ENCODE results near the gene MYO7B. TPM values are rescaled to one million over a fixed set of nuclear protein-coding genes. Genes with fewer than 3 reads are reported as not detected.

The MYO7B gene
- total and polyA plus RNA-seq, 9 of the 15 experiments (the other 6 are each of a cell fraction or from before 2014, with no cell fraction given) = 0.08 TPM; not detected in 8

DNA sequence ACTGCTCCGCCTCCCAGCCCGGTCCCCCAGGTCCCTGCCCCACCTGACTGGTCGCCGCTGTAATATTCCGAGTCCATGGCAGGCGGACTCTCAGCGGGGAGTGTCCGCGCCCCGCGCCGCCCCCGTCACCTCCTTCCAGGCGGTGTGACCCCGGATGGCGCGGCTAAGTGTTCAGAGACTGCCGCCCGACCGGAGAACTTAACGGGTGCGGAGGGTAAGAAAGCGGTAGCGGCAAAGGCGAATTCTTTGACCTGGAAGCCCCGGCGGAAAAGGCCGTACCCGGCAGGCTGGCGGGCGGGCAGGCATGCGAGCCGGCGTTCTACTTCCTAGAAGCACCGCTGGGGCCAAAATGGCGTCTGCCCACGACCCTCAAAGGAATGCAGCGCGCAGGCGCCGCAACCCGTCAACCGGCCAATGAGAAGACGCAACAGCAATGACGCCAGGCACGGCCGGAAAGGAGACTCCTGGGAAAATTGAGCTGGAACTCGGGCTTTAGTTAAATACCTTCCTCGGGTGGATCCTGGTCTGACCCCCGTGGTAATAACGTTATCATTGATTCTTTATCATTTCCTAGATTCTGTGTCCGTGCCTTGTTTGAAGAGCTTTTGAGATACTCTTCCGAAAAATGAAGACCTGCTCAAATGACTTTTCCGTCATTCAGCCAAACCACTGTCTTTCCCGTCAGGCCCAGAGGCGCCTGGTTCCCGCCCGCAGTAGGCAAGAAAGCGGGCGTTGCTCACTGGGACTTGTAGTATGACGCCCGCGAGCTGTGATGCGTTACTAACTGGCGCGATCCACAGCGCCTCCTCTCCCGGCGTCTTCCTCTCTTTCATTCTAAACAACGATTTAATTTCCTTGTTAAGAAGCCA, 9.1 kb upstream of the MYO7B start, which contains the start of gene IWS1 (continued):
- TF ChIP-seq PRMT5 (CRISPR knock-in tag; IDR thresholded peaks at IDR 0.05) = 0 out of 2 replicates have a peak, but pooled peaks have one; percentile 67
- 0 out of 2 replicates have a peak, but pooled peaks have one; percentile 30 for TF ChIP-seq HDAC2 (IDR thresholded peaks at IDR 0.05)
- no peak for TF ChIP-seq ZNF57 (CRISPR knock-in tag; IDR thresholded peaks at IDR 0.05)
- TF ChIP-seq KLF13 (tag; IDR thresholded peaks at IDR 0.05; ENCODE audit: borderline replicate concordance, low read depth) = peak; percentile 38; the same call in 1 of the 2 replicates
- 0 out of 2 replicates have a peak, but pooled peaks have one; percentile 9 for TF ChIP-seq CHD2 (IDR thresholded peaks at IDR 0.05; ENCODE audit: low read depth, low read length)
- TF ChIP-seq, protein P1, sequence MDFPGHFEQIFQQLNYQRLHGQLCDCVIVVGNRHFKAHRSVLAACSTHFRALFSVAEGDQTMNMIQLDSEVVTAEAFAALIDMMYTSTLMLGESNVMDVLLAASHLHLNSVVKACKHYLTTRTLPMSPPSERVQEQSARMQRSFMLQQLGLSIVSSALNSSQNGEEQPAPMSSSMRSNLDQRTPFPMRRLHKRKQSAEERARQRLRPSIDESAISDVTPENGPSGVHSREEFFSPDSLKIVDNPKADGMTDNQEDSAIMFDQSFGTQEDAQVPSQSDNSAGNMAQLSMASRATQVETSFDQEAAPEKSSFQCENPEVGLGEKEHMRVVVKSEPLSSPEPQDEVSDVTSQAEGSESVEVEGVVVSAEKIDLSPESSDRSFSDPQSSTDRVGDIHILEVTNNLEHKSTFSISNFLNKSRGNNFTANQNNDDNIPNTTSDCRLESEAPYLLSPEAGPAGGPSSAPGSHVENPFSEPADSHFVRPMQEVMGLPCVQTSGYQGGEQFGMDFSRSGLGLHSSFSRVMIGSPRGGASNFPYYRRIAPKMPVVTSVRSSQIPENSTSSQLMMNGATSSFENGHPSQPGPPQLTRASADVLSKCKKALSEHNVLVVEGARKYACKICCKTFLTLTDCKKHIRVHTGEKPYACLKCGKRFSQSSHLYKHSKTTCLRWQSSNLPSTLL (IDR thresholded peaks at IDR 0.05) = no peak
- TF ChIP-seq KLF6 (CRISPR knock-in tag; IDR thresholded peaks at IDR 0.05; ENCODE audit: borderline replicate concordance) = peak; percentile 23; the same call in 1 of the 2 replicates
- TF ChIP-seq RBM25 (IDR thresholded peaks at IDR 0.05; ENCODE audit: low read depth, low read length, severe bottlenecking) = no peak
- no peak for TF ChIP-seq RBM15 (IDR thresholded peaks at IDR 0.05; ENCODE audit: insufficient read depth, low read length)
- TF ChIP-seq NFRKB (IDR thresholded peaks at IDR 0.05; ENCODE audit: low read depth) = peak; percentile 80
- TF ChIP-seq, protein P2, sequence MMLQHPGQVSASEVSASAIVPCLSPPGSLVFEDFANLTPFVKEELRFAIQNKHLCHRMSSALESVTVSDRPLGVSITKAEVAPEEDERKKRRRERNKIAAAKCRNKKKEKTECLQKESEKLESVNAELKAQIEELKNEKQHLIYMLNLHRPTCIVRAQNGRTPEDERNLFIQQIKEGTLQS (IDR thresholded peaks at IDR 0.05) = no peak
- TF ChIP-seq, protein P2 (CRISPR knock-in tag; conservative IDR thresholded peaks at IDR 0.05) = peak; percentile 84
- TF ChIP-seq NRF1 (conservative IDR thresholded peaks at IDR 0.05 in 1 of 2, IDR thresholded peaks at IDR 0.05 in 1 of 2) = peak; percentile 95
- no peak for TF ChIP-seq ZNF124 (CRISPR knock-in tag; IDR thresholded peaks at IDR 0.05)
- TF ChIP-seq PTRF (tag; IDR thresholded peaks at IDR 0.05) = no peak
- TF ChIP-seq LARP7 (IDR thresholded peaks at IDR 0.05) = no peak
- TF ChIP-seq ATF7 (IDR thresholded peaks at IDR 0.05) = peak; percentile 89
- TF ChIP-seq MAFK (IDR thresholded peaks at IDR 0.05; ENCODE audit: low read length) = no peak
- TF ChIP-seq ZNF354B (CRISPR knock-in tag; IDR thresholded peaks at IDR 0.05) = no peak
- TF ChIP-seq PHF8 (IDR thresholded peaks at IDR 0.05; ENCODE audit: borderline replicate concordance, low read length) = peak; percentile 93
- TF ChIP-seq, protein P3, sequence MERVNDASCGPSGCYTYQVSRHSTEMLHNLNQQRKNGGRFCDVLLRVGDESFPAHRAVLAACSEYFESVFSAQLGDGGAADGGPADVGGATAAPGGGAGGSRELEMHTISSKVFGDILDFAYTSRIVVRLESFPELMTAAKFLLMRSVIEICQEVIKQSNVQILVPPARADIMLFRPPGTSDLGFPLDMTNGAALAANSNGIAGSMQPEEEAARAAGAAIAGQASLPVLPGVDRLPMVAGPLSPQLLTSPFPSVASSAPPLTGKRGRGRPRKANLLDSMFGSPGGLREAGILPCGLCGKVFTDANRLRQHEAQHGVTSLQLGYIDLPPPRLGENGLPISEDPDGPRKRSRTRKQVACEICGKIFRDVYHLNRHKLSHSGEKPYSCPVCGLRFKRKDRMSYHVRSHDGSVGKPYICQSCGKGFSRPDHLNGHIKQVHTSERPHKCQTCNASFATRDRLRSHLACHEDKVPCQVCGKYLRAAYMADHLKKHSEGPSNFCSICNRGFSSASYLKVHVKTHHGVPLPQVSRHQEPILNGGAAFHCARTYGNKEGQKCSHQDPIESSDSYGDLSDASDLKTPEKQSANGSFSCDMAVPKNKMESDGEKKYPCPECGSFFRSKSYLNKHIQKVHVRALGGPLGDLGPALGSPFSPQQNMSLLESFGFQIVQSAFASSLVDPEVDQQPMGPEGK (CRISPR knock-in tag; IDR thresholded peaks at IDR 0.05; ENCODE audit: borderline replicate concordance) = no peak
- 0 out of 2 replicates have a peak, but pooled peaks have one; percentile 25 for TF ChIP-seq NFIC (IDR thresholded peaks at IDR 0.05)
- TF ChIP-seq, protein P4, sequence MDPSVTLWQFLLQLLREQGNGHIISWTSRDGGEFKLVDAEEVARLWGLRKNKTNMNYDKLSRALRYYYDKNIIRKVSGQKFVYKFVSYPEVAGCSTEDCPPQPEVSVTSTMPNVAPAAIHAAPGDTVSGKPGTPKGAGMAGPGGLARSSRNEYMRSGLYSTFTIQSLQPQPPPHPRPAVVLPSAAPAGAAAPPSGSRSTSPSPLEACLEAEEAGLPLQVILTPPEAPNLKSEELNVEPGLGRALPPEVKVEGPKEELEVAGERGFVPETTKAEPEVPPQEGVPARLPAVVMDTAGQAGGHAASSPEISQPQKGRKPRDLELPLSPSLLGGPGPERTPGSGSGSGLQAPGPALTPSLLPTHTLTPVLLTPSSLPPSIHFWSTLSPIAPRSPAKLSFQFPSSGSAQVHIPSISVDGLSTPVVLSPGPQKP (CRISPR knock-in tag; IDR thresholded peaks at IDR 0.05) = no peak

All from K562 (cell line).